Spleen (tissue), 11 donors: ENCODE results near the gene TBX1. TPM values are rescaled to one million over a fixed set of nuclear protein-coding genes. Genes with fewer than 3 reads are reported as not detected.
A peak's percentile ranks its signal among the peaks of the same experiment; 100 is the strongest.

Experiments used
- DNase-seq: peaks from one replicate; pipeline ENCODE4 v3.0.0-alpha.2; 2020
- H3K27ac ChIP-seq, 8 donors: fragments of 200-600 bp; sonication (generic) in 7 of 8; 1 replicate in 4 of 8; 2 replicates in 4 of 8; pipeline versions ENCODE4 v1.5.0 to v1.8.0; 2016 to 2021; ENCODE audit warnings: inconsistent platforms in 4 of 8, mild to moderate bottlenecking in 4 of 8, moderate library complexity in 1 of 8
- H3K27me3 ChIP-seq, 7 donors: fragments of 200-600 bp; sonication (generic) in 6 of 7; replicated peaks in 1 of 7; 1 replicate in 4 of 7; 2 replicates in 3 of 7; pipeline versions ENCODE4 v1.5.0 to v1.8.0; 2016 to 2021; ENCODE audit warnings: inconsistent platforms in 3 of 7, mild to moderate bottlenecking in 1 of 7
- H3K36me3 ChIP-seq, 6 donors: fragments of 200-600 bp; sonication (generic) in 5 of 6; 1 replicate in 4 of 6; 2 replicates in 2 of 6; pipeline versions ENCODE4 v1.5.0 to v1.8.0; 2016 to 2021; ENCODE audit warnings: inconsistent platforms in 2 of 6
- H3K4me1 ChIP-seq, 6 donors: fragments of 200-600 bp; sonication (generic) in 5 of 6; 1 replicate in 3 of 6; 2 replicates in 3 of 6; pipeline versions ENCODE4 v1.5.0 to v1.8.0; 2016 to 2021; ENCODE audit warnings: inconsistent platforms in 3 of 6
- H3K4me3 ChIP-seq, 8 donors: fragments of 200-600 bp; sonication (generic) in 7 of 8; 1 replicate in 4 of 8; 2 replicates in 4 of 8; pipeline versions ENCODE4 v1.5.0 to v1.8.0; 2016 to 2021; ENCODE audit warnings: inconsistent platforms in 4 of 8, mild to moderate bottlenecking in 4 of 8, moderate library complexity in 2 of 8
- H3K9me3 ChIP-seq, 8 donors: fragments of 200-600 bp; sonication (generic) in 7 of 8; 1 replicate in 4 of 8; 2 replicates in 4 of 8; pipeline versions ENCODE4 v1.5.0 to v1.8.0; 2016 to 2021; ENCODE audit warnings: inconsistent platforms in 4 of 8
- POLR2A ChIP-seq, 3 donors: fragments of 450-650 bp; IDR thresholded peaks; one replicate each; pipeline ENCODE4 v1.5.1; 2017; ENCODE audit warnings: antibody characterized with exemption in 3 of 3, mild to moderate bottlenecking in 1 of 3
- POLR2AphosphoS5 ChIP-seq, 3 donors: sonication (generic); formaldehyde crosslinking; IDR thresholded peaks; one replicate each; pipeline ENCODE4 v1.5.1; 2017; ENCODE audit warnings: antibody characterized with exemption in 3 of 3
- WGBS, 5 donors: extraction: QIAGEN DNeasy Blood & Tissue Kit in 3 of 5; methylation state at CpG; one replicate each; pipeline versions ENCODE4 v1.1.5 to v1.1.7; 2013 to 2018; 5-methylcytosine and 5-hydroxymethylcytosine counted together
- intact Hi-C: fragments of 100-400 bp; cut with DNase I; formaldehyde crosslinking; loops from one replicate; pipeline ENCODE4 v1.15.0; 2023; ENCODE audit warnings: low total_unique reads
- polyA plus RNA-seq, 3 donors: library from polyadenylated mRNA; stranded (reverse); fragments of 200-250 nt; gene quantifications; one replicate each; pipeline ENCODE4 v1.2.1, GENCODE V29; 2013
- total RNA-seq, 7 donors: library from RNA; depleted of rRNA in 3 of 7; stranded (reverse); fragments of >200 nt in 3 of 7; fragmentation: NEBNext Ultra II Directional in 4 of 7; extraction: Animal tissue kit (Norgen Biotek cat#: 25700) in 4 of 7; gene quantifications; one replicate each; pipeline versions ENCODE4 v1.1.0 to v1.2.1, GENCODE V29; 2016 to 2021
- TF ChIP-seq, protein P1 (sequence below), 11 experiments: fragments of 200-600 bp in 7 of 11; fragments of 450-650 bp in 4 of 11; sonication (generic) in 4 of 11; IDR thresholded peaks in 8 of 11; conservative IDR thresholded peaks in 3 of 11; 1 replicate in 7 of 11; 2 replicates in 4 of 11; pipeline versions ENCODE4 v1.4.0 to v1.8.0; 2016 to 2021; ENCODE audit warnings: antibody characterized with exemption in 11 of 11, inconsistent platforms in 4 of 11, mild to moderate bottlenecking in 1 of 11
- donor health status: healthy with polysubstance abuse.
- donor health status: DM: no; HTN: no; CAD: no; lungs with moderate emphysema.
- donor health status: DM: no; HTN: no; CAD: no.
- donor health status: Bipolar disorder and iron deficiency.
- donor health status: healthy.
- donor health status: DM: no; HTN: no; CAD: no.
- donor health status: DM: yes; HTN: yes; CAD: no.

Gene TBX1
- total and polyA plus RNA-seq, 10 donors: 0.17 to 10.5 (median 0.70) TPM

DNA sequence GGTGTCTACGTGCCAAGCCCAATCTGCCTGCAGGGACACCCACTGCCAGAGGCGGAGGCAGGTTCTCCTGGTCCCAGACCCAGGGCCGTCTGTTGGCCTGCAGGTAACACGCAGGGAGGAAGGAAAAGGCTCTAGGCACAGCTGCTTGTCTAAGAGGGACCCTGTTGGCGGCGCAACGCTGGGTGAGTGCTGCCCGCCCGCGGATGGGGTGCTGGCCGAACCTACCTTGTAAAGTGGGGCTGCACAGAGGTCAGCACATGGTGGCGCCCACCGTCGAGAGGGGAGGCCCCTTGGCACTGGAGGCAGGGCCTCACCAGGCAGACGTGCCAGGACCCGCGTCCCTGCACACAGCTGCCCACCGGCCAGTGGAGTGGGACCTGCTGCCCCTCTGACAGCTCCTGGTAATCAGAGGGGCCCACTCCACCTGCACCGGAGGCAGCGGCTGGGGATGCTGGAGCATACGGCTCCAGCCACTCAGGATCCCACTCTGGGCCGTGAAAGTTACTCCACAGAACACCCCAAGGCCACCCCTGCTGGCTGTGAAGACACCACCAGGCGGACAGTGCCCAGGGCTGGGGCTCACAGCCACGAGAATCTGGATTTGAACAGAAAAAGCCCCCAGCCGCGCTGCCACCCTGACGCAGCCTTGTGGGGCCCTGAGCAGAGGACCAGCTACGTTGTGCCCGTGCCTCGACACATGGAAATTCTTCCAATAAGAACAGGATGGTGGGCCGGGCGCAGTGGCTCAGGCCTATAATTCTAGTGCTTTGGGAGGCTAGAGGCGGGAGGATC lies 24.0 kb downstream of the TBX1 start:
- TF ChIP-seq, protein P1, sequence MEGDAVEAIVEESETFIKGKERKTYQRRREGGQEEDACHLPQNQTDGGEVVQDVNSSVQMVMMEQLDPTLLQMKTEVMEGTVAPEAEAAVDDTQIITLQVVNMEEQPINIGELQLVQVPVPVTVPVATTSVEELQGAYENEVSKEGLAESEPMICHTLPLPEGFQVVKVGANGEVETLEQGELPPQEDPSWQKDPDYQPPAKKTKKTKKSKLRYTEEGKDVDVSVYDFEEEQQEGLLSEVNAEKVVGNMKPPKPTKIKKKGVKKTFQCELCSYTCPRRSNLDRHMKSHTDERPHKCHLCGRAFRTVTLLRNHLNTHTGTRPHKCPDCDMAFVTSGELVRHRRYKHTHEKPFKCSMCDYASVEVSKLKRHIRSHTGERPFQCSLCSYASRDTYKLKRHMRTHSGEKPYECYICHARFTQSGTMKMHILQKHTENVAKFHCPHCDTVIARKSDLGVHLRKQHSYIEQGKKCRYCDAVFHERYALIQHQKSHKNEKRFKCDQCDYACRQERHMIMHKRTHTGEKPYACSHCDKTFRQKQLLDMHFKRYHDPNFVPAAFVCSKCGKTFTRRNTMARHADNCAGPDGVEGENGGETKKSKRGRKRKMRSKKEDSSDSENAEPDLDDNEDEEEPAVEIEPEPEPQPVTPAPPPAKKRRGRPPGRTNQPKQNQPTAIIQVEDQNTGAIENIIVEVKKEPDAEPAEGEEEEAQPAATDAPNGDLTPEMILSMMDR (IDR thresholded peaks at IDR 0.05 in 8 of 11, conservative IDR thresholded peaks at IDR 0.05 in 3 of 11): no peak
- TF ChIP-seq POLR2A (IDR thresholded peaks at IDR 0.05): no peak
- peak in 1 of 3 donors; percentile 20 for TF ChIP-seq POLR2AphosphoS5 (IDR thresholded peaks at IDR 0.05)
- 92 to 96% (median 94%) methylated on average over 25 to 33 of the region's 33 CpGs for WGBS, 5 donors
- peaks cover 0 to 58% (median 13%) of the 10 kb centered on the region in 6 donors for H3K36me3 ChIP-seq
- H3K4me3 ChIP-seq: no peak overlapping the region
- H3K27me3 ChIP-seq: peaks cover 0 to 16% (median 0%) of the 10 kb centered on the region in 7 donors
- peak; percentile 71 for DNase-seq
- no peaks in the 10 kb centered on the region for H3K9me3 ChIP-seq
- no peak overlapping the region for H3K27ac ChIP-seq
- peaks cover 0 to 3% (median 0%) of the 10 kb centered on the region in 6 donors for H3K4me1 ChIP-seq
- intact Hi-C loops: no loop called here

DNA sequence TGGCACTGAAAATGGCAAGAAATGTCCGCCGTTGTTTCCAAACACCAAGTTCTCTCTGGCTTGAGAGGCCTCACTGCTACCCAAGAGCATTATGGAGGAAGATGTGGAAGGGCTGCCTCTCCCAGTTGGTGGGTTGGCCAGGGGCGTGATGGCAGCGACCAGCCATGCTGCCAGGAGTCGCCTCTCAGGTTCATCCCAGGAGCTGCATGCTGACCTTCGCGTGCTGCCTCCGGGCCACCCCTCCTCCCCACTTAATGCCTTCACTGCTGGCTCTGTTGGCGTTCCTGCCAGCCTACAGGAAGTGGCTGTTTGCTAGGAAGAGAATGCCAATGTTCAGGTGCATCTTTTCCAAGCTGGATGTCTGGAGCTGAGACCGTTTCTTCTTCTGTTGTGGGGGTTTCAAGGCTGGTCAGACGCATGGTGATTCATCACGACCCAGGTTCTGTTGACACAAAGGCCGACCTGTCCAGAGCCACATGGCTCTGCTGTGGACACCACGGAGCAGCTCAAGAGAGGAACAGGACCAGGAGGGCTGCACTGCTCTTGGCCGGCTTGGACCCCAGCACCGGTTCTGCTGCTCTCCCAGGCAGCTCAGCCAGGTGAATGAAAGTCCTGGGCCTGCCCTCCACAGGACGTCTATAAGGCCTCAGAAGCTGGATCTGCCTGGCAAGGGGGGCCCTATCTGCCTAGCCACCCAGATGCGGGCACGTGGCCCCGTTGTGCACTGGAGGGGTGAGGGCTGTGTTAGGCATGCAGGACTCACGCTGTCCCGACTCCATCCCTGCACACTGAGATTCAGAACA lies 25.1 kb downstream of the TBX1 start:
- Histone ChIP-seq H3K27me3 (peaks cover 0 to 14% (median 0%) of the 10 kb centered on the region in 7 donors), H3K4me3 (no peak overlapping the region), H3K4me1 (no peaks in the 10 kb centered on the region), H3K27ac (no peak overlapping the region), H3K36me3 (peaks cover 0 to 67% (median 13%) of the 10 kb centered on the region in 6 donors), H3K9me3 (no peaks in the 10 kb centered on the region)
- intact Hi-C loops: no loop called here
- DNase-seq: peak; percentile 45
- no peak for TF ChIP-seq POLR2A (IDR thresholded peaks at IDR 0.05)
- 80 to 91% (median 88%) methylated on average over 13 to 22 of the region's 22 CpGs for WGBS, 5 donors

DNA sequence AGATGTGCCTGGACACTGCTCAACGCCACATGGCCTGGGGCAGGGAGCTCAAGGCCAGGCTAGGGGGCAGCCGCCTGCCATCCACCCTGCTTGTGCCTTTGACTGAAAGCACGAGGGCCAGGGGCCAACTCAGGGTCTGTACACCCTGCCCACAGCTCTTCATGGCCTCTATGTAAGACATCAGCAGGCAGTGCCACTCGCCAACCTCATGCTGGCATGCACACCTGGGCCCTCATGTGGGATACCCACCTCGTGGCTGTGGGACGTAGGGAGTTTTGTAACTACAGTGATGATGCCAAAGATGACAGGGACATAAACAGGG lies 25.6 kb downstream of the TBX1 start:
- Histone ChIP-seq H3K4me1 (no peaks in the 10 kb centered on the region), H3K36me3 (peaks cover 0 to 71% (median 13%) of the 10 kb centered on the region in 6 donors), H3K27ac (no peak overlapping the region), H3K27me3 (peaks cover 0 to 14% (median 0%) of the 10 kb centered on the region in 7 donors), H3K9me3 (peaks cover 0 to under 1% (median 0%) of the 10 kb centered on the region in 8 donors), H3K4me3 (no peak overlapping the region)
- intact Hi-C loops: no loop called here
- TF ChIP-seq POLR2A (IDR thresholded peaks at IDR 0.05): no peak
- TF ChIP-seq POLR2AphosphoS5 (IDR thresholded peaks at IDR 0.05): no peak
- TF ChIP-seq, protein P1 (IDR thresholded peaks at IDR 0.05 in 8 of 11, conservative IDR thresholded peaks at IDR 0.05 in 3 of 11): no peak
- peak; percentile 54 for DNase-seq
- 87 to 95% (median 91%) methylated on average over 3 to 6 of the region's 6 CpGs for WGBS, 5 donors

DNA sequence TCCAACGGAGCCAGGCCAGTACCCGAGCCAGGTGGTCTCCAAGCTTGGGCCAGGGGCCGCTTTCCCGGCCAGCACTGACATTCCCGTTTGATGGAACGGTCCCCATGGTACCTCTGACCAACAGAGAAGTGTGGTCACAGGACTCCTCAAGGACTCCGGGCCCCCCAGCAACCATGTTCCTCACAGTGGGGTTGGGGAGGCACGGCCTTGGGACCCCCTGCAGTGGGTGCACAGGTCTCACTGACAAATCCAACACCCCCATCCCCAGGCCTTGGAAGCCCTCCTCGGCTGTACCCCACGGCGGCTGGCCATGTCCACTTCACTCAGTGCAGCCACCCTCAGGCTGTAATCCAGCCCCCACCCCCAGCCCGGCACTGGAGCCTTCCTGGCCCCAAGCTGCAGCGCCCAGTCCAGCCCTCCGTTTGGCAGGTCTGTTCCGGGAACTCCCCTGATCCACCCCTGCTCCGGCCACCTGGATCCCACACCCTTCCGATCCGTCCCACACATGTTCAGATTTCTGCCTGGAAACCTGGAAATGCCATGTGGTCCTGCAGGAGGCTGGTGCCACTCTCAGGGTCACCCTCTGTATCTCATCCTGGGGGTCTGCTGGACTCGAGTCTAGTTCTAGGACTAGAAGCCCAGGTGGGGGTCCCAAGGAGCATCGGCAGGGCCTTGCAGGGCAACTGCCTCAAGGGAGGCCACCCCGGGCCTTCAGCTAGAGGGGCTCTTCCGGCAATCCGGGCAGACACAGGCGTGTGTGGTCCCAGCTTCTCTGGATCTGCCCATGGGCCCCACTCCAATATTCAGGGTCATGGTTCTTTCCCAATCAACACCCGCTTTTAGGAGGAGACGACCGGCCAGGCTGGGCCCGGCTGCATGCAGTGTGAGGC lies 26.6 kb downstream of the TBX1 start:
- 89 to 97% (median 95%) methylated on average over 21 to 28 of the region's 28 CpGs for WGBS, 5 donors
- no peaks in the 10 kb centered on the region for H3K4me1 ChIP-seq
- H3K9me3 ChIP-seq: peaks cover 0 to 10% (median 6%) of the 10 kb centered on the region in 8 donors
- no peak for TF ChIP-seq POLR2A (IDR thresholded peaks at IDR 0.05)
- no peak for TF ChIP-seq POLR2AphosphoS5 (IDR thresholded peaks at IDR 0.05)
- TF ChIP-seq, protein P1 (IDR thresholded peaks at IDR 0.05 in 8 of 11, conservative IDR thresholded peaks at IDR 0.05 in 3 of 11): no peak
- no peak overlapping the region for H3K27ac ChIP-seq
- no peak overlapping the region for H3K4me3 ChIP-seq
- peaks cover 0 to 81% (median 13%) of the 10 kb centered on the region in 6 donors for H3K36me3 ChIP-seq
- H3K27me3 ChIP-seq: peaks cover 0 to 14% (median 0%) of the 10 kb centered on the region in 7 donors
- peak; percentile 56 for DNase-seq
- intact Hi-C loops: no loop called here
